AG04450 (cell line): Measurements from ENCODE around the gene FAM171A1. TPM values are rescaled to one million over a fixed set of nuclear protein-coding genes. Genes with fewer than 3 reads are reported as not detected.

Experiments
- CTCF ChIA-PET: fragments of 300-600, 350-600 bp; formaldehyde crosslinking; extraction: SDS; loops from one replicate; lab custom pipeline; 2022; ENCODE audit warnings: antibody characterized with exemption, inconsistent platforms; lab: Charles Lee
- POLR2A ChIA-PET: fragments of 350-600 bp; formaldehyde crosslinking; extraction: SDS; loops from one replicate; lab custom pipeline; 2021; ENCODE audit warnings: antibody characterized with exemption, inconsistent platforms; lab: Yijun Ruan, JAX
- DNase-seq: peaks from one replicate; pipeline ENCODE4 v3.0.0-alpha.2; 2011; ENCODE audit warnings: low read depth, low spot score
- H3K27ac ChIP-seq: one replicate; pipeline ENCODE4 v1.5.1; 2012; ENCODE audit warnings: low read depth, low read length, control low read depth
- H3K27me3 ChIP-seq: one replicate; pipeline ENCODE4 v1.6.0; 2012; ENCODE audit warnings: low read length; ENCODE audit not compliant: control insufficient read depth, insufficient read depth
- H3K4me3 ChIP-seq: 2 replicates; pipeline ENCODE4 v1.5.1; 2011; ENCODE audit warnings: mild to moderate bottlenecking, low read depth, low read length, control low read depth
- H3K9me3 ChIP-seq: 2 replicates; pipeline ENCODE4 v1.5.1; 2012; ENCODE audit warnings: low read length; ENCODE audit not compliant: control insufficient read depth, insufficient read depth
- CTCF ChIP-seq: IDR thresholded peaks from 2 replicates; pipeline ENCODE4 v1.5.1; 2011; ENCODE audit warnings: low read depth, low read length, control low read depth, inconsistent platforms
- polyA plus RNA-seq: library from polyadenylated mRNA; depleted of rRNA; stranded (reverse); fragments of >200 nt; gene quantifications from 2 replicates; pipeline ENCODE4 v1.2.3, GENCODE V29; 2011

The FAM171A1 gene
- polyA plus RNA-seq, 1 experiment: 22.4 TPM

- Histone ChIP-seq H3K9me3 (no peaks in the 10 kb centered on the region), H3K27ac (no peak overlapping the region), H3K4me3 (no peak overlapping the region), H3K27me3 (no peaks in the 10 kb centered on the region)
- ChIA-PET POLR2A (no interaction called here), CTCF (no interaction called here)
- no peak for TF ChIP-seq CTCF
- no peak for DNase-seq
These were observed 23.9 kb downstream of the FAM171A1 start for GRCh38 chr10:15347150-15347549.

- no peak for DNase-seq
- CTCF ChIA-PET: no interaction called here
- no peaks in the 10 kb centered on the region for H3K9me3 ChIP-seq
- H3K4me3 ChIP-seq: no peak overlapping the region
- POLR2A ChIA-PET: no interaction called here
- no peaks in the 10 kb centered on the region for H3K27me3 ChIP-seq
- no peak overlapping the region for H3K27ac ChIP-seq
- TF ChIP-seq CTCF: no peak
These were observed 24.5 kb downstream of the FAM171A1 start for GRCh38 chr10:15346440-15347141.

- CTCF ChIA-PET: no interaction called here
- H3K9me3 ChIP-seq: no peaks in the 10 kb centered on the region
- DNase-seq: no peak
- H3K4me3 ChIP-seq: no peak overlapping the region
- POLR2A ChIA-PET: no interaction called here
- no peaks in the 10 kb centered on the region for H3K27me3 ChIP-seq
- peak overlapping the region; percentile 21 for H3K27ac ChIP-seq
- no peak for TF ChIP-seq CTCF
These were observed 25.6 kb downstream of the FAM171A1 start for GRCh38 chr10:15345450-15345849.

GRCh38 chr10:15344876-15345285 is 26.2 kb downstream of the FAM171A1 start:
- no peaks in the 10 kb centered on the region for H3K27me3 ChIP-seq
- H3K4me3 ChIP-seq: no peak overlapping the region
- H3K27ac ChIP-seq: no peak overlapping the region
- CTCF ChIA-PET: no interaction called here
- POLR2A ChIA-PET: no interaction called here
- TF ChIP-seq CTCF: no peak
- DNase-seq: no peak
- no peaks in the 10 kb centered on the region for H3K9me3 ChIP-seq

- H3K9me3 ChIP-seq: no peaks in the 10 kb centered on the region
- CTCF ChIA-PET: no interaction called here
These were observed 26.7 kb downstream of the FAM171A1 start for GRCh38 chr10:15344256-15344875.

More at GRCh38 chr10:15344256-15344875, 26.7 kb downstream of the FAM171A1 start:
- no peak for TF ChIP-seq CTCF
- no peak for DNase-seq
- H3K4me3 ChIP-seq: no peak overlapping the region
- H3K27ac ChIP-seq: no peak overlapping the region
- POLR2A ChIA-PET: no interaction called here
- no peaks in the 10 kb centered on the region for H3K27me3 ChIP-seq
